HG03139 (cell line): Measurements from ENCODE around the gene HPS1.

Source experiments
- ATAC-seq: cut with Tn5 transposase; IDR thresholded peaks from one replicate; pipeline ENCODE4 v1.9.1; 2021; ENCODE audit not compliant: unreplicated experiment

HPS1 gene

DNA sequence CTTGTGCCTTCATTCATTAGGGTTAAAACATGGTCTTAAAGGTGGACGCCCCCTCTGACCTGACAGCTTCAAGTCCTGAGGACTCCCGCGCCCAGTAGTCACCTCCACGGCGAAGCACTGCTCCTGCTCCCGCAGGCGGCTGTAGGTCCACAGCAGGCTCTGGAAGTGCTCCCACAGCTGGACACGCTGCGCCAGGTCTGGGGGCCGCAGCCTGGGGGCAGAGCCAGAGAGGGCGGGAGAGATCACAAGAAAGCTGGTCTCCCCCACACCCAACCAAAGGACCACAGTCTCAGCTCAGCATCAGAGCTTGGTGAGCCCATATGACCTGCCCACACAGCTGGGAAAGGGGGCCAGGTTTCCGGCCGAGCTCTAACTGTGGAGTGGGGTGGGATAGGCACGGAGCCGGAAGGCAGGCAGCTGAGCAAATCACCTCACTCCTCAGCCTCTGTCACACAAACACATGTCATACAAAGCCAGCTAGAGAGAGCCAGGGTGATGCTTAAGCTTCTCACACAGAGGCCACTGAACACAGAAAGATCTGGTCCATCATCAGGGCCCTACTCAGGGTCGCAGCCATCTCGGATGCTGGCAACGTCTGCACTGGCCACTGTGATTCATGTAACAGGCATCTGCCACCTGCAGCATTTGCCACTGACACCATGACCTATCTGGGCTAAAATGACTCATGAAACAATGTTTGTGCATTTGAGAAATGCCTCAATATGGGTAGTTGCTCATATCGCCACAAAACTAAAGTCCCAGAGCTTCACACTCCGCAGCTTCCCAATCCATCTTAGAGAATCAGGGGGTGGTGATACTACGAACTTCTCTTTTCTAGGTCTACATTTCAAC is 12.6 kb downstream of the HPS1 start:
- ATAC-seq = no peak

GRCh38 chr10:98433371-98433770 is 13.4 kb downstream of the HPS1 start:
- no peak for ATAC-seq

DNA sequence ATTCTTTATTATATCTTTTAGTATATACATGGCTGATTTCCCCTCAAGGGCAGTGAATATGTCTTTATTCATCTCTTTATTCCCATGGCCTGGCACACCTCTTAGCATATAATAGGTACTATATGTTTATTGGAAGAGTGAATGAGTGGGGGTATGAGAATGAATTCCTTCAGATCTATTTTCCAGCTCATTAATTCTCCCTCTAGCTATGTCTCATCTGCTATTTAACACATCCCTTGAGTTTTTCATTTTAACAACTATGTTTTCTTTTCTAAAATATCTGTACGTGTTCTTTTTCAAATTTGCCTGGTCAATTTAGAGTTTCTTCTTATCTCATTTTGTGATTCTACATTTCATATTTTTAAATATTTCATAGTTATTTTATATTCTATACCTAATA is 14.4 kb downstream of the HPS1 start:
- no peak for ATAC-seq

DNA sequence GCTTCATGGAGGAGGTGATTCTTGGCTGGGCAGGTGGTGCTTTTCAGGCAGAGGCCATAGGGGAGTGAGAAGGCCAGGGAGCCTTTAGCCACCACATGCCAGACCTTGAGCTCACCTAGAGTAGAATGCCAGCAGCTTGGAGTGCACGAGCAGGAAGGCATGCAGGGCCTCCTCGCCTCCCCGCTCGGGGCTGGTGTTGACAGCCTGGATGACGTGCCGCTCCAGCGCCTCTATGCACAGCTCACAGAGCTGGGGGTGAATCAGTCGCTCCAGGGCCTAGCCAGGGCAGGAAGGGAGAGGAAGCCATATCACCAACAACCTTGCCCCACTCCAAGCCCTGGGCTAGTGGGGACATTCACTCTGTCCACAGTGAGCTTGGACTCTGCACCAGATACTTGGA is 15.7 kb downstream of the HPS1 start:
- no peak for ATAC-seq

DNA sequence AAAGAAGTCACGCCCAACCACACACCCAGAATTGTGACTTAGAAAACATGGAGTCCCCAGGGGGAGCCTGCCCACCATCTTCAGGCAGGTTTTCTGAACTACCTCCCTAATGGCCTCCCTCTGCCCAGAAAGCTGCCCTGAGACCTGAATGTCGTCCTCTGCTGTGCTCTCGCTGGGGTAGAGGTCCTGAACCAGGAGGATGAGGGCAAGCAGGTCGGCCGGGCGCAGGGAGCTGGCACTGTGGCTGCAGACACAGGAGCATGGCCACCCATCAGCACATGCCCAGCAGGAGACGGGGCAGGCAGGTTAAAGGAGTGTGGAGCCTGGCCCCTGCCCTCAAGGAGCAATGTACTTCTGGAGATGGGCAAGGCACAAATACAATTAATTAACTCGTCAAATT is 16.3 kb downstream of the HPS1 start:
- no peak for ATAC-seq

GRCh38 chr10:98429320-98430072 is 17.2 kb downstream of the HPS1 start:
- ATAC-seq = no peak

DNA sequence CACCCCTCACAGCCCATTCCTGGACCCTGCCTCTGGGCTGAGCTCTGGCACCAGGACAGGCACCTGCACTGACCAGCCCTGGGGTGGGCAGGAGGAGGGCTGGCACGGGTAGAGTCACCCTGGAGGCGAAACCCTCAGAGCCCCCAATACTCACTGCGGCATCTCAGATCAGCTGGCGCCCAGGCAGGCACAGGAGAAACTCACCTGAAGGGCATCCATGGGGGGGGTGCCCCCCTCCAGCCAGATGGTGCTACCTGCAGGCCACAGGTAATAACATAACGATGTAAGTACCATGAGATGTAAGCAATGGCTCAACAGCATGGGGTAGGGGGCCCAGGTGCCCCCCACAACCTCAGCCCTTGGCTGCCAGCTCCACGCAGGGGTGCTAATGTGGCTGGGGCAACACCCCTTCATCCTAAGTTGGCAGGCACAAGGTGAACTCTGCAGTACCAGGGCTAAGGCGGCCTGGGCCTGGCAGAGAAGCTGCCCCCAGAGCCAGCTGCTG is 19.7 kb downstream of the HPS1 start:
- no peak for ATAC-seq

GRCh38 chr10:98425511-98426352 is 21.0 kb downstream of the HPS1 start:
- ATAC-seq = no peak

- ATAC-seq = no peak
Observed at GRCh38 chr10:98424295-98425254, 22.2 kb downstream of the HPS1 start.

- ATAC-seq = no peak
Observed at GRCh38 chr10:98423691-98424120, 23.0 kb downstream of the HPS1 start.

DNA sequence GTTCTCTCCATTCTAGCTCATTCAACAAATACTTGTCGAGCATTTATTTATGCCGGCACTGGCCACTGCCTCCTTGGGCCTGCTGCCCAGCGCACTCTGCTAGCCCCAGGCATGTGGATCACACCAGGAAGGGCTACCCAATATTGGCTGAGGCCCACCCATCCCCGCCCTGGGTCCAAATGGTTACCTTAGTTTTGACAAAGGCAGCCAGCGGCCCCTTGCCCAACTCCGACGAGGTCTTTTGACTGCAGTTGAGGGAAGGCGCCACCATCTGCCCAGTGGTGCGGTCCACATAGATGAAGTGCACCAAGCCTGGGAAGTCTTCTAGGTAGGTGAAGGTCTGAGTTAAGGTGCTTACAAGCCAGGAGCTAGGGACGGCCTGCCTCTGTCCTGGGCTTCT is 24.6 kb downstream of the HPS1 start:
- ATAC-seq = no peak

DNA sequence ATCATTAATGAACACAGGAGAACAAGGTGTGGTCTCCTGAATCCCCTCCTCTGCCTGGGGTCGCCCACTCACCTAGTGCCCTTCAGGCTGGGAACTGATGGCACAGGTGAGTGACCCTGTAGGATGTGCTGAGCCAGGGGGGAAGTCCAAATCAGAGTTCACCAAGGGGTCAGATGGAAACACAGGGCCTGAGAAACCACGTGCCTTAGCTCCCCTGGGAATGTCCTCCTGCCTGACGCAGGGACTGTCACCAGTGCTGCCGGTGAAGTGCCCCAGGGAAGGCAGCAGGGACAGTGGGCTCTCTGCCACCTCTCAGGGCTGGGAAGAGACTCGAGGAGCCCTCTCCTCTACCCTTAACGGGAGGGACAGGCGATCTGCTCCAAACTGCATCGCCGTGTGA is 25.9 kb downstream of the HPS1 start:
- ATAC-seq = no peak

- ATAC-seq = no peak
Observed at GRCh38 chr10:98419469-98420261, 27.1 kb downstream of the HPS1 start.

DNA sequence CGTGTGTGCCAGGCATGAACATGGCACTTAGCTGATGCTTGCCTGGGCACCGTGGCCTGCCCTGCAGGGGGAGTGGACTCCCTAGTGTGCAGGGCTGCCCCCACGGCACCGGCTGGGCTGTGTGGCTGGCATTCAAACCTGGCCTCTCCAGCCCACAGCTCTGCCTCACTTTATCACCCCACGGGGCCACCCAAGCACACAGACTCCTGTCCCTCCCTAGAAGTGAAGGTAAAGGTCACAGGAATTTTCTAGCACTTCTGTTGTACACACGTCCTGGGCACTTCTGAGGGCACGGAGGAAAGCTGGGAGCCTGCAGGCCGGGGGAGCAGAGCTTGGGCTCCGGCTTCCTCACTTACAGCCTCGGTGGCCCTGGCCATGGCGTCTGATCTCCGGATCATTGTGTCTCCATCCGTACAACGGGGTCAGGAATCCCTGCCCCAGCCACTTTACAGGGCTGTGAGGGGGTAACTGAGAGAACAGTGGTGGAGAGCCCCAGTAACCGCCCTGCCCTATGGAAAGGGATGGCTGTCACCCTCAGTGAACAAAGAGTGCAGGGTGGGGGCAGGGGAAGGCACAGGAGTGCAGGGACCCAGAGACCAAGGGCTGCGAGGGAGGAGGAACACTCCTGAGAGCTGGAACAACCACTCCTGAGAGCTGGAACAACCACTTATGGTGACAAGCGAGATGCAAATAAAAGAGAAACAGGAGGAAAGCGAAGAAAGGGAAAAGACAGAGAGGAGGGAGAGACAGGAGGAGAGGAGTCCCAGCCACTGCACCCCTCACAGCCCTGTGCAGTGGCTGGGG is 27.9 kb downstream of the HPS1 start:
- no peak for ATAC-seq

DNA sequence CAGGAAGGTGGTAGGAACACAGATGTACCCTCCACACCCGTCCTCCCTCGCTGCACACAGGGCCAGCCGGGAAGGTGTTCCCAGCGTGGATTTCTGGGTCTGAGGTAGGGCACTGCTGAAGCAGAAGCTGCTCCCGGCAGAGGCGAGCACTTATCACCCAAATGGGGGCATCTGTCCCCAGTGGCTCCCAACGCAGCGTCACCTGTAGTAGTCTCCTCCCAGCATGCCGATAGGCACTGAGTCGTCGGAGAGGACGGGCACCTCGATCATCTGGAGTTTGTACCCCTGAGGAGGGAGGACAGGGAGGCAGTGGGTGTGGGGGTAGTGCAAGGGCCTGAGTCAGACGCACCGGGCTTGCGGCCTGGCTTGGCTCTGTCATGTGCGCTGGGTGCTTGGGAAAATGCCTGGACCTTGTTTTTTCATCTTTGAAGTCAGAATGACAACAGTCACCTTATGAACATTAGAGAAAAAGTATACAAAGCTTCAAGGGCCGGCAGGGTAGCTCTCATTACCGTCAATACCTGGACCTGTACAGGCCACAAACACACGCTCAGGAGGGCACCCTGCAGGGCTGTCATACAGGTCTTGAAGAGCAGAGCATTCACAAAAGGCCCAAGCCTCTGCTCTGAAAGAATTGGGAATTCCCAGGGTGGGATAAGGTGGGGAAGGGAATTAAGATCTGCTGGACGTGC is 28.6 kb downstream of the HPS1 start:
- ATAC-seq = no peak

DNA sequence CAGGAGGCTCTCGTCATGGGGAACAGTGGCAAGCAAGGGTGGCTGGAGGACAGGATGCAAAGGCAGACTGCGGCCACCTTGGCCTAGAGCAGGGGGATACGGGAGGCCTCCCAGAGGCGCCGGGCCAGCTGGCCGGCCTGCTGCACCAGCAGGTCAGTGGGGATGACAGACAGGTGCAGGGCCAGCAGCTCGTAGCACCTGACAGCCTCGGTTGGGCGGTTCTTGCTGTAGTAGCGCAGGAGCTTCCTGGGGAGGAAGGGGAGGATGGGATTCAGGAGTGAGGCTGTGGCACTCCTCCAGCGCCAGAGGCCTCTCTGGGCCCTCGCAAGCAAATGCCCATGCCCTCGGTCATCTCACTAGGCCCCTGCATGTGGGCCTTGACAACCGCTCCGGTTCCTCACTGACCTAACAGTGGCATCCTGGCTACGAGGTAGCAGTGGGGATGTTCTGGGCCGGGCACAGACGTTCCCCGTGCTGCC is 29.2 kb downstream of the HPS1 start:
- no peak for ATAC-seq

- no peak for ATAC-seq
Observed at GRCh38 chr10:98416606-98417388, 29.9 kb downstream of the HPS1 start.
